HepG2 (cell line): ENCODE data around the gene WNT7B. TPM values are rescaled to one million over a fixed set of nuclear protein-coding genes. Genes with fewer than 3 reads are reported as not detected.

ENCODE experiments used
- CCDC6 ChIP-seq: sonication (generic); formaldehyde crosslinking; IDR thresholded peaks from 2 replicates; pipeline ENCODE4 v1.8.1; 2022; ENCODE audit warnings: mild to moderate bottlenecking, missing genetic modification reagents, moderate library complexity
- CEBPB ChIP-seq: IDR thresholded peaks from 2 replicates; pipeline ENCODE4 v1.6.1; 2011; ENCODE audit warnings: low read depth, low read length, improper control_type of control experiment, borderline replicate concordance
- IKZF4 ChIP-seq: sonication (generic); formaldehyde crosslinking; IDR thresholded peaks from 2 replicates; pipeline ENCODE4 v1.5.1; 2020; ENCODE audit warnings: borderline replicate concordance, mild to moderate bottlenecking, low read depth, missing genetic modification reagents; ENCODE audit errors: not compliant biosample characterization
- ISX ChIP-seq: sonication (generic); formaldehyde crosslinking; conservative IDR thresholded peaks from 2 replicates; pipeline ENCODE4 v1.5.0; 2020; ENCODE audit warnings: missing genetic modification reagents
- KLF6 ChIP-seq: IDR thresholded peaks from 2 replicates; pipeline ENCODE4 v1.8.0; 2016; ENCODE audit warnings: missing biosample characterization, missing genetic modification reagents
- PRDM15 ChIP-seq: sonication (generic); formaldehyde crosslinking; IDR thresholded peaks from 2 replicates; pipeline ENCODE4 v1.4.0; 2020; ENCODE audit warnings: missing genetic modification reagents
- STAG1 ChIP-seq: sonication (generic); formaldehyde crosslinking; IDR thresholded peaks from 2 replicates; pipeline ENCODE4 v1.4.0; 2020; ENCODE audit warnings: missing genetic modification reagents
- ZFX ChIP-seq: sonication (generic); formaldehyde crosslinking; IDR thresholded peaks from 2 replicates; pipeline ENCODE4 v1.4.0; 2020; ENCODE audit warnings: mild to moderate bottlenecking, low read depth, missing genetic modification reagents, moderate library complexity
- ZFY ChIP-seq: sonication (generic); formaldehyde crosslinking; IDR thresholded peaks from 2 replicates; pipeline ENCODE4 v1.4.0; 2020; ENCODE audit warnings: missing genetic modification reagents
- ZNF282 ChIP-seq: fragments of 450-650 bp; IDR thresholded peaks from 2 replicates; pipeline ENCODE4 v1.6.1; 2018; ENCODE audit not compliant: partially characterized antibody
- ZNF543 ChIP-seq: sonication (generic); formaldehyde crosslinking; IDR thresholded peaks from 2 replicates; pipeline ENCODE4 v1.4.0; 2020; ENCODE audit warnings: mild to moderate bottlenecking, missing genetic modification reagents
- ZNF563 ChIP-seq: sonication (generic); formaldehyde crosslinking; IDR thresholded peaks from 2 replicates; pipeline ENCODE4 v1.8.0; 2022; ENCODE audit warnings: mild to moderate bottlenecking, moderate library complexity, missing genetic modification reagents
- polyA plus RNA-seq, 8 experiments: library from polyadenylated mRNA; depleted of rRNA in 3 of 8; stranded (reverse) in 7 of 8; unstranded in 1 of 8; fragments of >200 nt; fragmentation: Illumina TruSeq in 4 of 8; extraction: Trizol in 4 of 8; gene quantifications; 2 replicates each; pipeline versions ENCODE4 v1.2.1 to v1.2.3, GENCODE V29; 2011 to 2016; ENCODE audit warnings: low read depth in 4 of 8, missing spikeins in 1 of 8, mixed read lengths in 1 of 8; ENCODE audit not compliant: insufficient read depth in 1 of 8
- total RNA-seq, 5 experiments: library from RNA; depleted of rRNA; stranded (reverse); fragments of >200 nt; fragmentation: Illumina TruSeq; extraction: Trizol; gene quantifications; 2 replicates each; pipeline ENCODE4 v1.2.3, GENCODE V29; 2016; ENCODE audit warnings: low read depth in 1 of 5
- TF ChIP-seq, protein P1 (sequence below): sonication (generic); formaldehyde crosslinking; IDR thresholded peaks from 2 replicates; pipeline ENCODE4 v1.4.0; 2020; ENCODE audit warnings: mild to moderate bottlenecking, missing genetic modification reagents, borderline replicate concordance
- TF ChIP-seq, protein P2 (sequence below): sonication (generic); formaldehyde crosslinking; IDR thresholded peaks from 2 replicates; pipeline ENCODE4; 2020; ENCODE audit warnings: missing genetic modification reagents, mild to moderate bottlenecking, borderline replicate concordance
- TF ChIP-seq, protein P3 (sequence below): sonication (generic); formaldehyde crosslinking; IDR thresholded peaks from 2 replicates; pipeline ENCODE4 v1.9.0; 2021; ENCODE audit warnings: missing genetic modification reagents, borderline replicate concordance
- TF ChIP-seq, protein P4 (sequence below): sonication (generic); formaldehyde crosslinking; conservative IDR thresholded peaks from 2 replicates; pipeline ENCODE4 v1.8.0; 2022; ENCODE audit warnings: mild to moderate bottlenecking, moderate library complexity, missing genetic modification reagents

WNT7B gene
- total and polyA plus RNA-seq, 2 of the 13 experiments (the other 11 are each of a cell fraction or from before 2014, with no cell fraction given): 0.09 TPM; not detected in 1

- TF ChIP-seq ZFX (CRISPR knock-in tag) (peak; percentile 88), PRDM15 (CRISPR knock-in tag) (peak; percentile 79), STAG1 (CRISPR knock-in tag) (peak; percentile 67), ISX (CRISPR knock-in tag) (no peak), IKZF4 (peak; percentile 50), CCDC6 (CRISPR knock-in tag) (0 out of 2 replicates have a peak, but pooled peaks have one; percentile 24), ZNF563 (CRISPR knock-in tag) (peak; percentile 73; the same call in 1 of the 2 replicates), CEBPB (no peak), ZFY (peak; percentile 86), ZNF543 (CRISPR knock-in tag) (peak; percentile 85), ZNF282 (no peak), KLF6 (CRISPR knock-in tag) (0 out of 2 replicates have a peak, but pooled peaks have one; percentile 51)
- TF ChIP-seq, protein P1, sequence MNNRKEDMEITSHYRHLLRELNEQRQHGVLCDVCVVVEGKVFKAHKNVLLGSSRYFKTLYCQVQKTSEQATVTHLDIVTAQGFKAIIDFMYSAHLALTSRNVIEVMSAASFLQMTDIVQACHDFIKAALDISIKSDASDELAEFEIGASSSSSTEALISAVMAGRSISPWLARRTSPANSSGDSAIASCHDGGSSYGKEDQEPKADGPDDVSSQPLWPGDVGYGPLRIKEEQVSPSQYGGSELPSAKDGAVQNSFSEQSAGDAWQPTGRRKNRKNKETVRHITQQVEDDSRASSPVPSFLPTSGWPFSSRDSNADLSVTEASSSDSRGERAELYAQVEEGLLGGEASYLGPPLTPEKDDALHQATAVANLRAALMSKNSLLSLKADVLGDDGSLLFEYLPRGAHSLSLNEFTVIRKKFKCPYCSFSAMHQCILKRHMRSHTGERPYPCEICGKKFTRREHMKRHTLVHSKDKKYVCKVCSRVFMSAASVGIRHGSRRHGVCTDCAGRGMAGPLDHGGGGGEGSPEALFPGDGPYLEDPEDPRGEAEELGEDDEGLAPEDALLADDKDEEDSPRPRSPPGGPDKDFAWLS (CRISPR knock-in tag): no peak
- TF ChIP-seq, protein P2, sequence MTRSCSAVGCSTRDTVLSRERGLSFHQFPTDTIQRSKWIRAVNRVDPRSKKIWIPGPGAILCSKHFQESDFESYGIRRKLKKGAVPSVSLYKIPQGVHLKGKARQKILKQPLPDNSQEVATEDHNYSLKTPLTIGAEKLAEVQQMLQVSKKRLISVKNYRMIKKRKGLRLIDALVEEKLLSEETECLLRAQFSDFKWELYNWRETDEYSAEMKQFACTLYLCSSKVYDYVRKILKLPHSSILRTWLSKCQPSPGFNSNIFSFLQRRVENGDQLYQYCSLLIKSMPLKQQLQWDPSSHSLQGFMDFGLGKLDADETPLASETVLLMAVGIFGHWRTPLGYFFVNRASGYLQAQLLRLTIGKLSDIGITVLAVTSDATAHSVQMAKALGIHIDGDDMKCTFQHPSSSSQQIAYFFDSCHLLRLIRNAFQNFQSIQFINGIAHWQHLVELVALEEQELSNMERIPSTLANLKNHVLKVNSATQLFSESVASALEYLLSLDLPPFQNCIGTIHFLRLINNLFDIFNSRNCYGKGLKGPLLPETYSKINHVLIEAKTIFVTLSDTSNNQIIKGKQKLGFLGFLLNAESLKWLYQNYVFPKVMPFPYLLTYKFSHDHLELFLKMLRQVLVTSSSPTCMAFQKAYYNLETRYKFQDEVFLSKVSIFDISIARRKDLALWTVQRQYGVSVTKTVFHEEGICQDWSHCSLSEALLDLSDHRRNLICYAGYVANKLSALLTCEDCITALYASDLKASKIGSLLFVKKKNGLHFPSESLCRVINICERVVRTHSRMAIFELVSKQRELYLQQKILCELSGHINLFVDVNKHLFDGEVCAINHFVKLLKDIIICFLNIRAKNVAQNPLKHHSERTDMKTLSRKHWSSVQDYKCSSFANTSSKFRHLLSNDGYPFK: peak; percentile 53; the same call in 1 of the 2 replicates
- TF ChIP-seq, protein P3, sequence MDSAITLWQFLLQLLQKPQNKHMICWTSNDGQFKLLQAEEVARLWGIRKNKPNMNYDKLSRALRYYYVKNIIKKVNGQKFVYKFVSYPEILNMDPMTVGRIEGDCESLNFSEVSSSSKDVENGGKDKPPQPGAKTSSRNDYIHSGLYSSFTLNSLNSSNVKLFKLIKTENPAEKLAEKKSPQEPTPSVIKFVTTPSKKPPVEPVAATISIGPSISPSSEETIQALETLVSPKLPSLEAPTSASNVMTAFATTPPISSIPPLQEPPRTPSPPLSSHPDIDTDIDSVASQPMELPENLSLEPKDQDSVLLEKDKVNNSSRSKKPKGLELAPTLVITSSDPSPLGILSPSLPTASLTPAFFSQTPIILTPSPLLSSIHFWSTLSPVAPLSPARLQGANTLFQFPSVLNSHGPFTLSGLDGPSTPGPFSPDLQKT (CRISPR knock-in tag): no peak
- TF ChIP-seq, protein P4, sequence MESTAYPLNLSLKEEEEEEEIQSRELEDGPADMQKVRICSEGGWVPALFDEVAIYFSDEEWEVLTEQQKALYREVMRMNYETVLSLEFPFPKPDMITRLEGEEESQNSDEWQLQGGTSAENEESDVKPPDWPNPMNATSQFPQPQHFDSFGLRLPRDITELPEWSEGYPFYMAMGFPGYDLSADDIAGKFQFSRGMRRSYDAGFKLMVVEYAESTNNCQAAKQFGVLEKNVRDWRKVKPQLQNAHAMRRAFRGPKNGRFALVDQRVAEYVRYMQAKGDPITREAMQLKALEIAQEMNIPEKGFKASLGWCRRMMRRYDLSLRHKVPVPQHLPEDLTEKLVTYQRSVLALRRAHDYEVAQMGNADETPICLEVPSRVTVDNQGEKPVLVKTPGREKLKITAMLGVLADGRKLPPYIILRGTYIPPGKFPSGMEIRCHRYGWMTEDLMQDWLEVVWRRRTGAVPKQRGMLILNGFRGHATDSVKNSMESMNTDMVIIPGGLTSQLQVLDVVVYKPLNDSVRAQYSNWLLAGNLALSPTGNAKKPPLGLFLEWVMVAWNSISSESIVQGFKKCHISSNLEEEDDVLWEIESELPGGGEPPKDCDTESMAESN: peak; percentile 87
Measured at GRCh38 chr22:46013460-46014416, 36.8 kb upstream of the WNT7B start (continued).
